Adrenal gland (tissue), 12 donors: ENCODE measurements around the gene LIMK2. TPM values are rescaled to one million over a fixed set of nuclear protein-coding genes. Genes with fewer than 3 reads are reported as not detected.
"Not testable (repeated sequence)": the region's sequence is repeated elsewhere in the genome, so short reads cannot be mapped to it uniquely, and the experiment has no call there.

Experiments
- DNase-seq, 7 donors: peaks; one replicate each; pipeline ENCODE4 v3.0.0-alpha.2; 2019 to 2020
- H3K27ac ChIP-seq, 5 donors: fragments of 200-600 bp; sonication (generic) in 4 of 5; 1 replicate in 3 of 5; 2 replicates in 2 of 5; pipeline versions ENCODE4 v1.5.1 to v1.8.0; 2016 to 2020; ENCODE audit warnings: mild to moderate bottlenecking in 1 of 5
- H3K27me3 ChIP-seq: fragments of 200-600 bp; 2 replicates; pipeline ENCODE4 v1.8.0; 2021
- H3K36me3 ChIP-seq, 2 donors: fragments of 200-600 bp; replicated peaks in 1 of 2; 1 replicate in 1 of 2; 2 replicates in 1 of 2; pipeline versions ENCODE4 v1.5.1 to v1.8.0; 2018 to 2022
- H3K4me1 ChIP-seq, 2 donors: fragments of 200-600 bp; replicated peaks in 1 of 2; 1 replicate in 1 of 2; 2 replicates in 1 of 2; pipeline versions ENCODE4 v1.5.1 to v1.8.0; 2018 to 2021
- H3K4me3 ChIP-seq, 4 donors: fragments of 200-600 bp; sonication (generic) in 3 of 4; one replicate each; pipeline ENCODE4 v1.5.1; 2016 to 2018
- H3K9me3 ChIP-seq, 3 donors: fragments of 200-600 bp; sonication (generic) in 1 of 3; replicated peaks in 1 of 3; 1 replicate in 2 of 3; 2 replicates in 1 of 3; pipeline versions ENCODE4 v1.5.1 to v1.8.0; 2016 to 2021
- CTCF ChIP-seq, 6 experiments: fragments of 450-650 bp in 4 of 6; fragments of 200-600 bp in 2 of 6; sonication (generic) in 1 of 6; IDR thresholded peaks; 1 replicate in 5 of 6; 2 replicates in 1 of 6; pipeline versions ENCODE4 v1.5.1 to v1.8.0; 2016 to 2021; ENCODE audit warnings: antibody characterized with exemption in 6 of 6, mild to moderate bottlenecking in 2 of 6, moderate library complexity in 1 of 6
- POLR2A ChIP-seq, 2 donors: fragments of 450-650 bp; IDR thresholded peaks; one replicate each; pipeline ENCODE4 v1.6.1; 2017; ENCODE audit warnings: antibody characterized with exemption in 2 of 2, mild to moderate bottlenecking in 2 of 2, moderate library complexity in 1 of 2
- WGBS, 4 donors: extraction: QIAGEN DNeasy Blood & Tissue Kit in 2 of 4; methylation state at CpG; one replicate each; pipeline versions ENCODE4 v1.1.5 to v1.1.7; 2013 to 2017; 5-methylcytosine and 5-hydroxymethylcytosine counted together
- intact Hi-C, 2 donors: fragments of 100-400 bp; cut with DNase I; formaldehyde crosslinking; loops; one replicate each; pipeline versions ENCODE4 v1.14.1 to v1.15.0; 2022 to 2023
- polyA plus RNA-seq, 3 donors: library from polyadenylated mRNA; stranded (reverse); fragments of 200-250 nt in 2 of 3; fragments of 350-450 nt in 1 of 3; fragmentation: Illumina TruSeq in 1 of 3; extraction: RNeasy Lipid Tissue Mini Kit (QIAGEN cat#74804) in 1 of 3; gene quantifications; one replicate each; pipeline ENCODE4 v1.2.3, GENCODE V29; 2013 to 2014
- total RNA-seq, 9 donors: library from RNA; depleted of rRNA in 4 of 9; stranded (reverse); fragments of >200 nt in 4 of 9; fragments of 120-200 nt in 1 of 9; fragmentation: NEBNext Ultra II Directional in 1 of 9; extraction: Animal tissue kit (Norgen Biotek cat#: 25700) in 1 of 9; gene quantifications; one replicate each; pipeline versions ENCODE4 v1.1.0 to v1.2.4, GENCODE V29; 2013 to 2023
- donor health status: healthy with polysubstance abuse.
- donor health status: Bipolar disorder and iron deficiency.
- donor health status: DM: yes; HTN: yes; CAD: no.
- donor health status: DM: no; HTN: no; CAD: no.
- donor health status: DM: no; HTN: no; CAD: no.
- donor health status: DM: yes; HTN: yes; CAD: no.

Gene LIMK2
- total and polyA plus RNA-seq, 12 donors = 12.6 to 36.1 (median 20.2) TPM

GRCh38 chr22:31243339-31244045, 31.4 kb downstream of the LIMK2 start:
- Histone ChIP-seq H3K9me3 (no peaks in the 10 kb centered on the region), H3K36me3 (no peaks in the 10 kb centered on the region), H3K27ac (peak overlapping the region in 1 of 5 donors; percentile 18), H3K4me1 (peaks cover 6 to 20% of the 10 kb centered on the region in 2 donors), H3K4me3 (no peak overlapping the region), H3K27me3 (no peaks in the 10 kb centered on the region)
- no peak for TF ChIP-seq CTCF (IDR thresholded peaks at IDR 0.05)
- TF ChIP-seq POLR2A (IDR thresholded peaks at IDR 0.05) = no peak
- intact Hi-C loops = no loop called here
- WGBS, 4 donors = 74 to 95% (median 87%) methylated on average over 4 to 5 of the region's 5 CpGs
- DNase-seq = no peak

GRCh38 chr22:31244046-31244942, 32.2 kb downstream of the LIMK2 start:
- Histone ChIP-seq H3K27ac (peak overlapping the region in 1 of 5 donors; percentile 18), H3K4me3 (no peak overlapping the region), H3K27me3 (no peaks in the 10 kb centered on the region), H3K9me3 (no peaks in the 10 kb centered on the region), H3K4me1 (peaks cover 6 to 28% of the 10 kb centered on the region in 2 donors), H3K36me3 (no peaks in the 10 kb centered on the region)
- DNase-seq = peak in 3 of 7 donors; percentile 39 to 45 (median 42)
- TF ChIP-seq CTCF (IDR thresholded peaks at IDR 0.05) (no peak), POLR2A (IDR thresholded peaks at IDR 0.05) (no peak)
- intact Hi-C loops = no loop called here
- WGBS, 4 donors = 61 to 79% (median 65%) methylated on average over 4 to 9 of the region's 9 CpGs

- 90% methylated on average over 7 of the region's 7 CpGs for WGBS, 4 donors
- H3K9me3 ChIP-seq = no peaks in the 10 kb centered on the region
- TF ChIP-seq POLR2A (IDR thresholded peaks at IDR 0.05) (no peak), CTCF (IDR thresholded peaks at IDR 0.05) (no peak)
- no peaks in the 10 kb centered on the region for H3K36me3 ChIP-seq
- H3K4me3 ChIP-seq = no peak overlapping the region
- no peak overlapping the region for H3K27ac ChIP-seq
- H3K27me3 ChIP-seq = no peaks in the 10 kb centered on the region
- intact Hi-C loops = no loop called here
- no peak for DNase-seq
- peaks cover 6 to 32% of the 10 kb centered on the region in 2 donors for H3K4me1 ChIP-seq
Observed at GRCh38 chr22:31244943-31245451, 32.9 kb downstream of the LIMK2 start.

- H3K27ac ChIP-seq, DNase-seq, H3K36me3 ChIP-seq, H3K4me3 ChIP-seq, H3K27me3 ChIP-seq, H3K9me3 ChIP-seq, intact Hi-C loops: not testable (repeated sequence)
- H3K4me1 ChIP-seq = peaks cover 6 to 32% of the 10 kb centered on the region in 2 donors
- 86 to 97% (median 91%) methylated on average over 6 to 12 of the region's 12 CpGs for WGBS, 4 donors
Observed at GRCh38 chr22:31245998-31246397, 33.9 kb downstream of the LIMK2 start.
